A549 (cell line): ENCODE data around the gene TDRD1. TPM values are rescaled to one million over a fixed set of nuclear protein-coding genes. Genes with fewer than 3 reads are reported as not detected.

Experiments used
- ATAC-seq, 2 experiments: fragments of 200-7000 bp in 1 of 2; fragments of >200 bp in 1 of 2; cut with Nextera tagmentation in 1 of 2; cut with Tn5 transposase in 1 of 2; 3 replicates each; pipeline versions ENCODE4 v1.8.0 to v1.9.1; 2018 to 2020; ENCODE audit warnings: mild to moderate bottlenecking in 1 of 2, moderate library complexity in 1 of 2
- CTCF ChIA-PET: fragments of 300-600 bp; sonication (Branson Sonifier 250); formaldehyde crosslinking; extraction: SDS; loops from one replicate; lab custom pipeline; 2021; ENCODE audit warnings: antibody characterized with exemption, inconsistent platforms; lab: Yijun Ruan, JAX
- POLR2A ChIA-PET: fragments of 350-600 bp; formaldehyde crosslinking; extraction: SDS; loops from one replicate; lab custom pipeline; 2021; ENCODE audit warnings: antibody characterized with exemption, inconsistent platforms; lab: Yijun Ruan, JAX
- DNase-seq, 2 experiments: peaks; one replicate each; pipeline versions ENCODE4 v3.0.0 to v3.0.0-alpha.2; 2011 to 2016; ENCODE audit warnings: low read depth in 1 of 2, low spot score in 1 of 2
- FAIRE-seq: peaks from 2 replicates; lab custom pipeline; 2011; peaks lifted over from hg19 to GRCh38; lab: Jason Lieb, UNC
- H3K27ac ChIP-seq, 2 experiments: fragments of >200 bp; sonication (Bioruptor Twin); formaldehyde crosslinking; 3 replicates each; pipeline ENCODE4 v1.5.1; 2016 to 2017
- H3K4me1 ChIP-seq: fragments of >200 bp; sonication (Bioruptor Twin); formaldehyde crosslinking; 3 replicates; pipeline ENCODE4 v1.6.1; 2016
- H3K4me2 ChIP-seq: fragments of >200 bp; sonication (Bioruptor Twin); formaldehyde crosslinking; 3 replicates; pipeline ENCODE4 v1.6.1; 2016
- H3K4me3 ChIP-seq: fragments of >200 bp; sonication (Bioruptor Twin); formaldehyde crosslinking; 3 replicates; pipeline ENCODE4 v1.5.1; 2016
- H3K9me3 ChIP-seq: fragments of >200 bp; sonication (Bioruptor Twin); formaldehyde crosslinking; 3 replicates; pipeline ENCODE4 v1.6.1; 2016
- BHLHE40 ChIP-seq: IDR thresholded peaks from 2 replicates; pipeline ENCODE4 v1.6.1; 2012; ENCODE audit warnings: low read depth, low read length, inconsistent platforms
- CBX8 ChIP-seq: fragments of 200-600 bp; sonication (generic); IDR thresholded peaks from 2 replicates; pipeline ENCODE4 v1.6.1; 2016
- CHD4 ChIP-seq: fragments of 200-600 bp; sonication (generic); IDR thresholded peaks from 2 replicates; pipeline ENCODE4 v1.6.1; 2016; ENCODE audit warnings: antibody characterized with exemption, mild to moderate bottlenecking, borderline replicate concordance
- EHMT2 ChIP-seq: fragments of 200-600 bp; sonication (generic); IDR thresholded peaks from 2 replicates; pipeline ENCODE4 v1.6.1; 2016; ENCODE audit warnings: antibody characterized with exemption, low read depth, mild to moderate bottlenecking, moderate library complexity
- EP300 ChIP-seq, 2 experiments: fragments of >200 bp; sonication (Bioruptor Twin); formaldehyde crosslinking; IDR thresholded peaks; 2 replicates in 1 of 2; 3 replicates in 1 of 2; pipeline ENCODE4 v1.6.1; 2016 to 2017
- ESRRA ChIP-seq: fragments of 150-350 bp; IDR thresholded peaks from 2 replicates; pipeline ENCODE4 v1.6.1; 2014; ENCODE audit warnings: mild to moderate bottlenecking, low read length, borderline replicate concordance
- FOSB ChIP-seq: fragments of 250-450 bp; sonication (Bioruptor Pico); IDR thresholded peaks from 2 replicates; pipeline ENCODE4 v1.5.0; 2020; ENCODE audit warnings: mild to moderate bottlenecking, moderate library complexity
- HDAC2 ChIP-seq: fragments of 200-600 bp; sonication (generic); IDR thresholded peaks from 2 replicates; pipeline ENCODE4 v1.6.1; 2016
- HOXA7 ChIP-seq: fragments of 250-450 bp; sonication (Bioruptor Pico); IDR thresholded peaks from 2 replicates; pipeline ENCODE4 v1.5.0; 2020; ENCODE audit warnings: mild to moderate bottlenecking, moderate library complexity
- HOXB5 ChIP-seq: fragments of 250-450 bp; sonication (Bioruptor Pico); IDR thresholded peaks from 2 replicates; pipeline ENCODE4 v1.5.0; 2020; ENCODE audit warnings: mild to moderate bottlenecking, moderate library complexity
- JUNB ChIP-seq: fragments of >200 bp; sonication (Bioruptor Twin); formaldehyde crosslinking; IDR thresholded peaks from 2 replicates; pipeline ENCODE4 v1.6.1; 2016
- KDM5A ChIP-seq: fragments of 200-600 bp; sonication (generic); IDR thresholded peaks from 2 replicates; pipeline ENCODE4 v1.6.1; 2016; ENCODE audit warnings: antibody characterized with exemption, mild to moderate bottlenecking
- MAZ ChIP-seq: fragments of 150-350 bp; IDR thresholded peaks from 2 replicates; pipeline ENCODE4 v1.6.1; 2014; ENCODE audit warnings: antibody characterized with exemption, low read depth, low read length, borderline replicate concordance
- NPAS2 ChIP-seq: fragments of 250-450 bp; sonication (Bioruptor Pico); IDR thresholded peaks from 2 replicates; pipeline ENCODE4 v1.8.0; 2022; ENCODE audit warnings: mild to moderate bottlenecking, moderate library complexity, borderline replicate concordance
- NR3C1 ChIP-seq: fragments of >200 bp; sonication (Bioruptor Twin); formaldehyde crosslinking; IDR thresholded peaks from 3 replicates; pipeline ENCODE4 v1.6.1; 2017
- PHF8 ChIP-seq: fragments of 200-600 bp; sonication (generic); IDR thresholded peaks from 2 replicates; pipeline ENCODE4 v1.6.1; 2016; ENCODE audit warnings: low read depth, mild to moderate bottlenecking, antibody characterized with exemption, moderate library complexity, borderline replicate concordance
- POLR2A ChIP-seq: IDR thresholded peaks from 2 replicates; pipeline ENCODE4 v1.6.1; 2012; ENCODE audit warnings: mild to moderate bottlenecking, low read length
- POLR2AphosphoS2 ChIP-seq: conservative IDR thresholded peaks from 2 replicates; pipeline ENCODE4 v1.6.1; 2012; ENCODE audit warnings: low read length, improper control_type of control experiment, inconsistent platforms
- RAD21 ChIP-seq, 2 experiments: fragments of >200 bp in 1 of 2; sonication (Bioruptor Twin) in 1 of 2; formaldehyde crosslinking in 1 of 2; IDR thresholded peaks in 1 of 2; conservative IDR thresholded peaks in 1 of 2; 2 replicates in 1 of 2; 3 replicates in 1 of 2; pipeline ENCODE4 v1.6.1; 2012 to 2018; ENCODE audit warnings: inconsistent platforms in 1 of 2
- RCOR1 ChIP-seq: fragments of 150-350 bp; IDR thresholded peaks from 2 replicates; pipeline ENCODE4 v1.6.1; 2014; ENCODE audit warnings: antibody characterized with exemption, low read length, low read depth
- RFX5 ChIP-seq: fragments of 450-650 bp; IDR thresholded peaks from 2 replicates; pipeline ENCODE4 v1.7.1; 2014; ENCODE audit warnings: antibody characterized with exemption, mild to moderate bottlenecking, moderate library complexity
- SREBF2 ChIP-seq: fragments of 450-650 bp; IDR thresholded peaks from 2 replicates; pipeline ENCODE4 v1.6.1; 2014; ENCODE audit warnings: mild to moderate bottlenecking, moderate library complexity
- TFCP2L1 ChIP-seq: fragments of 250-450 bp; sonication (Bioruptor Pico); IDR thresholded peaks from 2 replicates; pipeline ENCODE4 v1.5.0; 2021; ENCODE audit warnings: mild to moderate bottlenecking
- ZC3H11A ChIP-seq: fragments of 450-650 bp; IDR thresholded peaks from 2 replicates; pipeline ENCODE4 v1.6.1; 2014; ENCODE audit warnings: antibody characterized with exemption, mild to moderate bottlenecking
- WGBS: methylation state at CpG from one replicate; pipeline ENCODE4 v1.1.6; 2017; ENCODE audit errors: missing lambda C conversion rate; 5-methylcytosine and 5-hydroxymethylcytosine counted together
- polyA plus RNA-seq, 4 experiments: library from polyadenylated mRNA; depleted of rRNA in 3 of 4; stranded (reverse); fragments of >200 nt; fragmentation: RNase III in 1 of 4; extraction: RNeasy Plus Mini Kit Qiagen cat#74134 plus additional on column Dnase treatment in 1 of 4; gene quantifications; 2 replicates in 3 of 4; 3 replicates in 1 of 4; pipeline ENCODE4 v1.2.3, GENCODE V29; 2011 to 2017
- TF ChIP-seq, protein P1 (sequence below): fragments of 250-450 bp; sonication (Bioruptor Pico); IDR thresholded peaks from 2 replicates; pipeline ENCODE4 v1.5.0; 2020; ENCODE audit warnings: low read depth, mild to moderate bottlenecking, moderate library complexity
- TF ChIP-seq, protein P2 (sequence below): IDR thresholded peaks from 2 replicates; pipeline ENCODE4 v1.6.1; 2012; ENCODE audit warnings: low read depth, borderline replicate concordance
- TF ChIP-seq, protein P3 (sequence below): fragments of 450-650 bp; IDR thresholded peaks from 2 replicates; pipeline ENCODE4 v1.6.1; 2014; ENCODE audit warnings: antibody characterized with exemption
- TF ChIP-seq, protein P4 (sequence below): fragments of 250-450 bp; sonication (Bioruptor Pico); IDR thresholded peaks from 2 replicates; pipeline ENCODE4 v1.5.0; 2021; ENCODE audit warnings: mild to moderate bottlenecking, moderate library complexity, borderline replicate concordance
- TF ChIP-seq, protein P5 (sequence below): fragments of 200-600 bp; sonication (generic); IDR thresholded peaks from 2 replicates; pipeline ENCODE4 v1.6.1; 2016; ENCODE audit warnings: antibody characterized with exemption, mild to moderate bottlenecking, moderate library complexity
- TF ChIP-seq, protein P6 (sequence below): IDR thresholded peaks from 2 replicates; pipeline ENCODE4 v1.6.1; 2012
- TF ChIP-seq, protein P7 (sequence below): fragments of 150-350 bp; IDR thresholded peaks from 2 replicates; pipeline ENCODE4 v1.6.1; 2014; ENCODE audit warnings: low read depth, mild to moderate bottlenecking, low read length

Gene TDRD1
- polyA plus RNA-seq, 2 of the 4 experiments (the other 2 are of a cell fraction), result not detected

DNA sequence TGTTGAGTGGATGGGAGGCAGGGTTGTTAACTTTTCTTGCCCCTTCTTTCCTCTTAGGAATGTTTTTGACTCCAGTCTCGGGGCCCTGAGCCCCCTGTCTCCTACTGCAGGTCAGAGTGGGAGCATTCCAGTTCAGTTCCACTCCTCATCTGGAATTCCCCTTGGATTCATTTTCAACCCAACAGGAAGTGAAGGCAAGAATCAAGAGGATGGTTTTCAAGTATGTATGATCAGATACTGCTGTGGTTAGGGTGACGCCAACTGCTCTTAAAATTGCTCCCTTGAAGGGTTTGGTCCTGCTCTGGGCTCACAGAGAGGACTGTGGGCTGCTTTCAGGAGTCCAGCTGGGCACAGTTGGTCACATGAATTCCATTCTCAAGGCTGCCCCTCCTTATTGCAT, 81.9 kb downstream of the TDRD1 start:
- ChIA-PET CTCF (interaction anchor here (1.4 to 1.8 kb wide), 2 partner anchors 16 to 30 kb away, joined by 3 to 4 read pairs; no protein-coding TSS in a partner anchor), POLR2A (no interaction called here)
- ATAC-seq (no peak), FAIRE-seq (no peak), DNase-seq (no peak)
- no peaks in the 10 kb centered on the region for H3K9me3 ChIP-seq
- 39% methylated on average over 2 of the region's 2 CpGs for WGBS
- no peak overlapping the region for H3K4me2 ChIP-seq
- TF ChIP-seq RAD21 (conservative IDR thresholded peaks at IDR 0.05 in 1 of 2, IDR thresholded peaks at IDR 0.05 in 1 of 2) (no peak), CBX8 (no peak), KDM5A (no peak), ESRRA (no peak), SREBF2 (no peak), EP300 (IDR thresholded peaks at IDR 0.05) (no peak), MAZ (no peak), HDAC2 (no peak), CHD4 (no peak), NR3C1 (no peak), NPAS2 (no peak), TFCP2L1 (CRISPR knock-in tag) (no peak), FOSB (CRISPR knock-in tag) (no peak), POLR2AphosphoS2 (no peak), BHLHE40 (no peak)
- TF ChIP-seq, protein P1, sequence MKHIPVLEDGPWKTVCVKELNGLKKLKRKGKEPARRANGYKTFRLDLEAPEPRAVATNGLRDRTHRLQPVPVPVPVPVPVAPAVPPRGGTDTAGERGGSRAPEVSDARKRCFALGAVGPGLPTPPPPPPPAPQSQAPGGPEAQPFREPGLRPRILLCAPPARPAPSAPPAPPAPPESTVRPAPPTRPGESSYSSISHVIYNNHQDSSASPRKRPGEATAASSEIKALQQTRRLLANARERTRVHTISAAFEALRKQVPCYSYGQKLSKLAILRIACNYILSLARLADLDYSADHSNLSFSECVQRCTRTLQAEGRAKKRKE, result no peak
- TF ChIP-seq, protein P2, sequence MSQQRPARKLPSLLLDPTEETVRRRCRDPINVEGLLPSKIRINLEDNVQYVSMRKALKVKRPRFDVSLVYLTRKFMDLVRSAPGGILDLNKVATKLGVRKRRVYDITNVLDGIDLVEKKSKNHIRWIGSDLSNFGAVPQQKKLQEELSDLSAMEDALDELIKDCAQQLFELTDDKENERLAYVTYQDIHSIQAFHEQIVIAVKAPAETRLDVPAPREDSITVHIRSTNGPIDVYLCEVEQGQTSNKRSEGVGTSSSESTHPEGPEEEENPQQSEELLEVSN, result no peak
- TF ChIP-seq, protein P3, sequence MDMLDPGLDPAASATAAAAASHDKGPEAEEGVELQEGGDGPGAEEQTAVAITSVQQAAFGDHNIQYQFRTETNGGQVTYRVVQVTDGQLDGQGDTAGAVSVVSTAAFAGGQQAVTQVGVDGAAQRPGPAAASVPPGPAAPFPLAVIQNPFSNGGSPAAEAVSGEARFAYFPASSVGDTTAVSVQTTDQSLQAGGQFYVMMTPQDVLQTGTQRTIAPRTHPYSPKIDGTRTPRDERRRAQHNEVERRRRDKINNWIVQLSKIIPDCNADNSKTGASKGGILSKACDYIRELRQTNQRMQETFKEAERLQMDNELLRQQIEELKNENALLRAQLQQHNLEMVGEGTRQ, result no peak
- TF ChIP-seq, protein P4, sequence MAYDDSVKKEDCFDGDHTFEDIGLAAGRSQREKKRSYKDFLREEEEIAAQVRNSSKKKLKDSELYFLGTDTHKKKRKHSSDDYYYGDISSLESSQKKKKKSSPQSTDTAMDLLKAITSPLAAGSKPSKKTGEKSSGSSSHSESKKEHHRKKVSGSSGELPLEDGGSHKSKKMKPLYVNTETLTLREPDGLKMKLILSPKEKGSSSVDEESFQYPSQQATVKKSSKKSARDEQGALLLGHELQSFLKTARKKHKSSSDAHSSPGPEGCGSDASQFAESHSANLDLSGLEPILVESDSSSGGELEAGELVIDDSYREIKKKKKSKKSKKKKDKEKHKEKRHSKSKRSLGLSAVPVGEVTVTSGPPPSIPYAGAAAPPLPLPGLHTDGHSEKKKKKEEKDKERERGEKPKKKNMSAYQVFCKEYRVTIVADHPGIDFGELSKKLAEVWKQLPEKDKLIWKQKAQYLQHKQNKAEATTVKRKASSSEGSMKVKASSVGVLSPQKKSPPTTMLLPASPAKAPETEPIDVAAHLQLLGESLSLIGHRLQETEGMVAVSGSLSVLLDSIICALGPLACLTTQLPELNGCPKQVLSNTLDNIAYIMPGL (CRISPR knock-in tag), result no peak
- TF ChIP-seq, protein P5, sequence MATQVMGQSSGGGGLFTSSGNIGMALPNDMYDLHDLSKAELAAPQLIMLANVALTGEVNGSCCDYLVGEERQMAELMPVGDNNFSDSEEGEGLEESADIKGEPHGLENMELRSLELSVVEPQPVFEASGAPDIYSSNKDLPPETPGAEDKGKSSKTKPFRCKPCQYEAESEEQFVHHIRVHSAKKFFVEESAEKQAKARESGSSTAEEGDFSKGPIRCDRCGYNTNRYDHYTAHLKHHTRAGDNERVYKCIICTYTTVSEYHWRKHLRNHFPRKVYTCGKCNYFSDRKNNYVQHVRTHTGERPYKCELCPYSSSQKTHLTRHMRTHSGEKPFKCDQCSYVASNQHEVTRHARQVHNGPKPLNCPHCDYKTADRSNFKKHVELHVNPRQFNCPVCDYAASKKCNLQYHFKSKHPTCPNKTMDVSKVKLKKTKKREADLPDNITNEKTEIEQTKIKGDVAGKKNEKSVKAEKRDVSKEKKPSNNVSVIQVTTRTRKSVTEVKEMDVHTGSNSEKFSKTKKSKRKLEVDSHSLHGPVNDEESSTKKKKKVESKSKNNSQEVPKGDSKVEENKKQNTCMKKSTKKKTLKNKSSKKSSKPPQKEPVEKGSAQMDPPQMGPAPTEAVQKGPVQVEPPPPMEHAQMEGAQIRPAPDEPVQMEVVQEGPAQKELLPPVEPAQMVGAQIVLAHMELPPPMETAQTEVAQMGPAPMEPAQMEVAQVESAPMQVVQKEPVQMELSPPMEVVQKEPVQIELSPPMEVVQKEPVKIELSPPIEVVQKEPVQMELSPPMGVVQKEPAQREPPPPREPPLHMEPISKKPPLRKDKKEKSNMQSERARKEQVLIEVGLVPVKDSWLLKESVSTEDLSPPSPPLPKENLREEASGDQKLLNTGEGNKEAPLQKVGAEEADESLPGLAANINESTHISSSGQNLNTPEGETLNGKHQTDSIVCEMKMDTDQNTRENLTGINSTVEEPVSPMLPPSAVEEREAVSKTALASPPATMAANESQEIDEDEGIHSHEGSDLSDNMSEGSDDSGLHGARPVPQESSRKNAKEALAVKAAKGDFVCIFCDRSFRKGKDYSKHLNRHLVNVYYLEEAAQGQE, result no peak
- no peaks in the 10 kb centered on the region for H3K4me1 ChIP-seq
- H3K4me3 ChIP-seq, result no peak overlapping the region
- H3K27ac ChIP-seq, result no peak overlapping the region

DNA sequence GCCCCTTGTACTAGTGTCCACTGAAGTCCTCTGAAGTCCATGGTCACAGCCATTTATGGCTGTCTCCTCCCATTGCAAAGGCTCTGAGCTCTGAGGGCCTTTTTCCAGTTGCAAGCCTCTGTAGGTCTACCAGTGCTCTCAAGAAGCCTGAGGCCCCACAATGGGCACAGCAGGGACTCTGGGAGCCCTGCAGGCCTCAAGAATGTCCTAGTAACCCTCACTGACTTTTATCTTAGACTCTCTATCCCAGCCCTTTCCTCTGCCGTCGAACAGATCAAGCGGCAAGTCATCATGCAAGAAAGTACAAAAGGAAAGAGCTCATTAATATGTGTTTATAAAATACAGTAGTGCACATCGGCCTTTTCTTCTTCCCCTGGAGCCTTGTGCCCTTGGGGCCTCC, 83.3 kb downstream of the TDRD1 start:
- no peak for FAIRE-seq
- Histone ChIP-seq H3K4me2 (no peak overlapping the region), H3K4me1 (peaks cover 5% of the 10 kb centered on the region; the same call in 1 of the 3 replicates), H3K9me3 (no peaks in the 10 kb centered on the region), H3K27ac (no peak overlapping the region), H3K4me3 (no peak overlapping the region)
- DNase-seq, result no peak
- CTCF ChIA-PET, result interaction anchor here (0.9 to 1.4 kb wide), 3 partner anchors 8 to 31 kb away, joined by 3 to 4 read pairs (median 3); no protein-coding TSS in a partner anchor
- WGBS, result 87% methylated on average over 4 of the region's 4 CpGs
- POLR2A ChIA-PET, result no interaction called here
- ATAC-seq, result no peak
- TF ChIP-seq PHF8, result no peak
- no peak for TF ChIP-seq RCOR1
- no peak for TF ChIP-seq HOXB5 (CRISPR knock-in tag)
- TF ChIP-seq, protein P6, sequence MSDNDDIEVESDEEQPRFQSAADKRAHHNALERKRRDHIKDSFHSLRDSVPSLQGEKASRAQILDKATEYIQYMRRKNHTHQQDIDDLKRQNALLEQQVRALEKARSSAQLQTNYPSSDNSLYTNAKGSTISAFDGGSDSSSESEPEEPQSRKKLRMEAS, result no peak
- TF ChIP-seq EHMT2, result no peak
- no peak for TF ChIP-seq RFX5
- TF ChIP-seq POLR2A, result no peak
- no peak for TF ChIP-seq JUNB
- no peak for TF ChIP-seq BHLHE40
- no peak for TF ChIP-seq ZC3H11A
- TF ChIP-seq ESRRA, result no peak
- no peak for TF ChIP-seq HOXA7
- no peak for TF ChIP-seq CBX8
- TF ChIP-seq, protein P7, sequence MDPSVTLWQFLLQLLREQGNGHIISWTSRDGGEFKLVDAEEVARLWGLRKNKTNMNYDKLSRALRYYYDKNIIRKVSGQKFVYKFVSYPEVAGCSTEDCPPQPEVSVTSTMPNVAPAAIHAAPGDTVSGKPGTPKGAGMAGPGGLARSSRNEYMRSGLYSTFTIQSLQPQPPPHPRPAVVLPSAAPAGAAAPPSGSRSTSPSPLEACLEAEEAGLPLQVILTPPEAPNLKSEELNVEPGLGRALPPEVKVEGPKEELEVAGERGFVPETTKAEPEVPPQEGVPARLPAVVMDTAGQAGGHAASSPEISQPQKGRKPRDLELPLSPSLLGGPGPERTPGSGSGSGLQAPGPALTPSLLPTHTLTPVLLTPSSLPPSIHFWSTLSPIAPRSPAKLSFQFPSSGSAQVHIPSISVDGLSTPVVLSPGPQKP, result no peak
